GM19463 (cell line): ENCODE results near the gene OLIG1.

Experiments
- ATAC-seq: cut with Tn5 transposase; IDR thresholded peaks from one replicate; pipeline ENCODE4 v1.9.1; 2021; ENCODE audit warnings: mild to moderate bottlenecking, moderate library complexity; ENCODE audit not compliant: unreplicated experiment

Gene OLIG1

DNA sequence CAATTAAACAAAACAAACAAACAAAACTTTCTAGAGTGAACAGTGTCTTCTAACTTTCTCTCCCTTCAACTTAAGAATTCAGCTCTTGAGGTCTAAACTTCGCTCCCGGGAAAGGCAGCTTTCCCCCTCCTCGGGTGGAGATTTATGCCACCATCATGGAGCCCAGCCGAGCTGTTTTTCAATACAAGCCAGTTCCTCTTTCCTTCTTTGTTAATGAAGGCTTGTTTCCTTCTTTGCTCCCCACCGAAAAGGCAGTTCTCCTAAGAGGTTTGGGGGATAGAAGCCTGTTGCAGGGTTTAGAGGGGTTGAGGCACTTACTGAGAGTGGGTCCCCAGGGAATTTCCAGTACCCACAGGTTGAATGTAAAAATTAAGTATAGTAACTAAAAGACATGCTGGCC, 26.5 kb downstream of the OLIG1 start:
- no peak for ATAC-seq

DNA sequence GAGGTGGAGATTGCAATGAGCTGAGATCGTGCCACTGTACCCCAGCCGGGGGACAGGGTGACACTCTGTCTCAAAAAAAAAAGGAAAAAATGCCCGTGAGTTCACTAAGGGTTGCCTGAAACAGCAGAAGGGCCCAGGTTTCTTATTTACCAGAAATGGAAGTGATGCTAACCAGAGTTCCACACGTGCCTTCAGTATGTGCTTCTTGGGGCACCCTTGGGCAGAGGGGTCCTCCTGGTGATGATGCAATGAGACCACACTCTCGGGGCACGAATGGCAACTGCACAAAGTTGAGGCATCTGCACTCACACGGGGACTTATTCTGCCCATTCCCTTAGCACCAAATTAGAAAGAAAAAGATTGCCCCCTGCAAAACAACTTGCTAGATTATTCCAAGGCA, 29.2 kb downstream of the OLIG1 start:
- ATAC-seq = no peak

DNA sequence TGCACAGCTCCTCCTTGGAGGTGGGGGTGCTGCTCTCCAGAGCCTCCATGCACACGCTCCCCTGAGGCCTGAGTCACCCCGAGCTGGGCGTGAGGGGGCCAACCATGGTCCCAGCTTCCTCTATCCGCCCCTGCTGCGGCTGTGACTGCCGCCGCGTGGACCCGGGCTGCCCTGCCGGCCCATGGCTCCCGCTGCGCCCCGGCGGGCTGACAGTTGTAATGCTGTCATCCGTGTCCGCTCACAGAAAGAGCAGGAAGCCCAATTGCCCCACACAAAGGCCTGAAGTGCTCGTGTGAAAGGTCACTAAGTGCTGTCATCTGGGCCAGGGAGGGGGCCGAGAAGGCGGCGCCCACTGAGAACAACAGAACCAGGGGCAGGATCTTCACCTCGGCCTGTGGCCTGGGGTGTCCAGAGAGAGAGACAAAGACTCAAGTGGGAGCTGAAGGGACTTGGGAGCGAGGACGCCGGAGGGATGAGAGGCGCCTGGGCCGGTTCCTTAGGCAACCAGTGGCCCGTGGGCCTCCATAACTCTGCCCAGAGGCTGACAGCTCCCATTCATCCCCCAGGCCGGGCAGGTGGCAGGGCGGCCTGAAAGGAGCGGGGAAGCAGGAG, 31.5 kb downstream of the OLIG1 start:
- no peak for ATAC-seq

DNA sequence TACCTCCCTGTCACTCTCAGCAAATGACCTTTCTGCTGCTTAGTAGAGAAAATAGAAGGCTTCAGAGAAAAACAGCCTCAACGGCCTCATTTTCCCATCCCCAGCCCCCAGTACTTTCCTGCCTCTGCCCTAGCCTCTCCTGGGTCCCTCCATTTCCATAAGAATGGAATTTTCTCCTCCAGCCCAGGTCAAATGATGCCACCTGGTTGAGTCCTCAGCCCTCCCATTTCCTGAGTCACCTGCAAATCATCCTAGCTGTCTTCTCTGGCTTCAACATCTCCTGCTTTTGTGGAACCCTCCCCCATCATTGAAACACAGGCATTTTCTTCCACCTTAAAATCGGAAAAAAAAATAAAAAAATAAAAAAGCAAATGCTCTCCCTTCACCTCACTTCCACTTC, 35.1 kb downstream of the OLIG1 start:
- ATAC-seq = no peak

- ATAC-seq = no peak
These were observed 38.3 kb downstream of the OLIG1 start for GRCh38 chr21:33108228-33108627.

- ATAC-seq = no peak
These were observed 39.8 kb downstream of the OLIG1 start for GRCh38 chr21:33109574-33110339.

- no peak for ATAC-seq
These were observed 40.4 kb downstream of the OLIG1 start for GRCh38 chr21:33110340-33110715.

- ATAC-seq = no peak
These were observed 41.6 kb downstream of the OLIG1 start for GRCh38 chr21:33111577-33111976.

DNA sequence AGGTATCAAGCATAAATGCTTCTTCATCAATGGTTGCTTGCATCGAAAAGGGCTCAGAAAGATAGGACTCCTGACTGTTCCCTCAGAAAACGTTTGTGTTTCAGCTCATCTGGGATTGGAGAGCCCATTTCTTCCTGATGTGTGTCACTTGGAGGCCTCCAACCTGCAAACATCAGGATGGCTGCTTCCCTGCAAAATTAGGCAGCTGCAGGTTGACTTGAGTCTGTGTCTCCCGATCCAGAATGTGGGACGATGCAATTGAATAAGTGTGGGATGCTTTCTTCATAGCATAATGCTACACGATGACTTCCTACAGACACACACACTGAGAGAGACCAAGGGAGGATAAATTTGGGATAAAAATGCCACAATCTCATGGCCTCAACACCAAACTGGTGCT, 42.2 kb downstream of the OLIG1 start:
- ATAC-seq = no peak

- ATAC-seq = no peak
These were observed 42.7 kb downstream of the OLIG1 start for GRCh38 chr21:33112681-33113080.

DNA sequence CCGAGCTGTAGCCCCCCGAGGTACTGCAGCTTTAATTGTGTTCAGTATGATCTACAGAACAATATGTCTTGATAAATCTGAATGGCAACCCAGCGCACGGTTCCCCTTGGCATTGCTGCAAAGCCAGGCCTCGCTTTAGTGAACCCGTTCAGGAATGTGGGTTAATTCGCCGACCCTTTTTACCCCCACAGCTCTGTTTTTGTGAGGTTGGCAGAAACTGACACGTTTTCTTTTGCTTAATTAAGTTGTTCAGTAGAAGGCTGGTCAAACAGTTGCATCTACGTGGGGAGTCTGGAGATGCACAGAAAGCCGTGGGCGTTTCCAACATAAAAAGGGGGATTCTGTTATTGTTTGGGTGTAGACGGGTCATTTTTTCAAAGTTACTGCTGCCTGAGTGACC, 43.2 kb downstream of the OLIG1 start:
- no peak for ATAC-seq

GRCh38 chr21:33114276-33114675, 44.3 kb downstream of the OLIG1 start:
- no peak for ATAC-seq

GRCh38 chr21:33115631-33116510, 45.9 kb downstream of the OLIG1 start:
- no peak for ATAC-seq

DNA sequence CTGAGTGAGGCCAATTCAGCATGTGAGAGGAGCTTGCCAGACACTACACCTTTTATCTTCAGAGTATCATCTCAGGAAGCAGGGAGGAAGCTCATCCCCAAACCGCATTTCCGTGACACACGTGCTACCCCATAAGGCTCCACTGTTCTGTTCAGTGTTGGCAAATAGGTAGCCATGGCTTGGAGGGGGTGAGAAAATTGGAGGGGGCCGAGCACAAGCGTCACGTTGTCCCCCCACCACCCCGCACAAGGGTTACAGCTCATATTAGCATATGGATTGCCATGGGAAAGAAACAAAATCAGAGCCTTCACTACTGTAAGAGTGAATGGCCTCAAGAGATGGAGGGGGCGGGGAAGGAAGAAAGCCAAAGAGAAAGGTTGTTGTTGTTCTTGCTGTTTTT, 46.7 kb downstream of the OLIG1 start:
- no peak for ATAC-seq

- no peak for ATAC-seq
These were observed 47.4 kb downstream of the OLIG1 start for GRCh38 chr21:33117101-33117888.
